OCI-M2 (cell line): ENCODE data around the gene RMI2.

Experiments
- DNase-seq: peaks from one replicate; lab custom pipeline; 2025; ENCODE audit not compliant: unreplicated experiment; lab: John Stamatoyannopoulos, UW

Gene RMI2

DNA sequence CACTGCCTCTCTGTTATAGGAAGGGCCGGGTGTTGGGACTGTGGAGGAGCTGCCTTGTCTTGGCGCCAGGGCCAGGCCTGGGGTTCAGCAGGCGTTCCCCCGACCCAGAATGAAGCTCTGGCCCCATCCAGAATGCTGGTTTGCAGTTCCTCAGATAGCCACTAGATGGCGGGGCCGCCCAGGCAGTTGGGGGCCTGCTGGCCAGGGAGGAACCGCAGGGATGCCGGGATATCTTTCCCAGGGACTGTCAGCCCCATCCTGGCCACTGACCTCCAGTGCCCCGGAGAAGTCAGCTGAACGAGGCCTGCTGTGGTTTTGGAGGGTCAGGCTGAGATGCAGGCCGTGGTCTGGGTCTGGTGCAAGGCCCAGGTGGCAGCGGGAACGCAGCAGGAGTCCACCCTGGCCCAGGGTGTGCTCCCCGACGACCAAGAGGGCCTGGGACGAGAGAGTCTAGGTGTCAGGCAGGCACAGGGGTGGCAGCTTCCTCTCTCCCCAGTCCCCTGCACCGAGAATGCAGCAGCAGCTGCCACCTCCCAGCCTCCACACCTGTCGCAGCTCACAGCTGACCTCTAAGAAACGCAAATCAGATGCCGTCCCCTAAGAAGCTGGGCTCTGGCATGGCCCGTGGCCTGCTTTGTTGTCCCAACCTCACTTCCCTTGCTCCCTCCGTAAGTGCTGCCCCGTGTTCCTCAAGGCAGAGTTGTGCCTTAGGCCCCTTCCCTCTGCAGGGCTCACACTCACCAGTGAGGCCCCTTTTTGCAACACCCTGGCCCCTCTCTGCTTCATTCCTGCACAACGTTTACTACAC lies 51.2 kb downstream of the RMI2 start:
- DNase-seq = no peak

DNA sequence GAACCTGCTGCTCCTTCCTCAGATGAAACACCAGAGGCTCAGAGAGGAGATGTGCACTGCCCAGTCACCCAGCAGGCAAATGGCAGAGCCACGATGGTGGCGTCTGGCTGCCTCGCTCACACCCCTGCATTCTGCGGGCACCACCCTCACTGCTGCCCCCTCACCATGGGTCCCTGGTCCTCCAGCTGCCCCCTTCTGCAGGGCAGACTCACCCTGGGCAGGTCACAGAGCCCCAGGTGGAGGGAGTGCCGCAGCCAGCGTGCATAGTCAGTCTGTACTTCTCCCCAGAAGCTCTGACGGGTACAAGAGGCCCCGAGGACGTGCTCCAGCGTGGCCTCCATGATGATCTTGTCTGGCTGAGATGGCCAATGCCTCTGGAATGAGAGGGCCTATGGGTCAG lies 52.9 kb downstream of the RMI2 start:
- DNase-seq = no peak

GRCh38 chr16:11398851-11399250 lies 53.6 kb downstream of the RMI2 start:
- no peak for DNase-seq

- no peak for DNase-seq
Measured at GRCh38 chr16:11399261-11399831, 54.1 kb downstream of the RMI2 start.

- no peak for DNase-seq
Measured at GRCh38 chr16:11400076-11400475, 54.8 kb downstream of the RMI2 start.
